Limb (tissue), 2 donors: ENCODE data around the gene PTPRT.
A peak's percentile ranks its signal among the peaks of the same experiment; 100 is the strongest.

Source experiments
- DNase-seq, 2 donors: peaks; one replicate each; pipeline ENCODE4 v3.0.0-alpha.2; 2016; ENCODE audit errors: extremely low spot score in 2 of 2

PTPRT gene

DNA sequence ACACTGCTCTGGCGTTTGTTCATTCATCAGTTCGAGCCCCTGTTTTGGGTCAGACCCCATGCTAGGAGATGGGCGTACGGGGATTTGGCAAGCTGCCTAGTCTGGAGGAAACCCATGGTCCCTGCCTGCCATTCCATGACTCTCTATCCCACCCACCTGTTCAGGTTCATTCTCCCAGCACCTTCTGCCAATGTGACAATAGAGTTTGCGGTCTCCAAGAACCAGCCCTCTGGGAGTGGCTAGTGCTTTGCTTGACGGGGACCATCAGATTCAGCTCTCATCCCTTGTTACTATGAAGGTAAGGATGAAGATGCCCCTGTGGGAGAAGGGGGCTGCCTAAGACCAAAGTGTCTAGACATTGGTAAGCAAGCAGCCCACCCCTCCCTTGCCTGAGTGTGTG lies 345.0 kb downstream of the PTPRT start:
- DNase-seq = no peak

DNA sequence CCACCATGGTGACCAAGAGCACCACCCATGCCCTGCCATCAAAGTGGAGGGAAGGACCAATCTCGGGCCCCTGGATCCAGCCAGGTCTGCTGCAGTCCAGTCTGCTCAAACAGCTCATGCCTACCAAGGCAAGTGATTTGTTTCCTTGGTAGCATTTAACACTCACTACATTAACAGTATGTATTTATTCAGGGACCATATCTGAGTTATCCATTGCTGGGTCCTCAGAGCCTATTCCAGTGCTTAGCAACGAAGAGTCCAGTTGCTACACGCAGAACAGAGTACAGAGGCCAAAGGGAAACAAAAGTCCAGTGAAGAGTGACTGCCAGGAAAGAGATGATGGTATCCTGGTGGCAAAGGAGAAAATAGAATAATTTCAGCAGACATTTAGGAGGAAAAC lies 352.2 kb downstream of the PTPRT start:
- DNase-seq = no peak

DNA sequence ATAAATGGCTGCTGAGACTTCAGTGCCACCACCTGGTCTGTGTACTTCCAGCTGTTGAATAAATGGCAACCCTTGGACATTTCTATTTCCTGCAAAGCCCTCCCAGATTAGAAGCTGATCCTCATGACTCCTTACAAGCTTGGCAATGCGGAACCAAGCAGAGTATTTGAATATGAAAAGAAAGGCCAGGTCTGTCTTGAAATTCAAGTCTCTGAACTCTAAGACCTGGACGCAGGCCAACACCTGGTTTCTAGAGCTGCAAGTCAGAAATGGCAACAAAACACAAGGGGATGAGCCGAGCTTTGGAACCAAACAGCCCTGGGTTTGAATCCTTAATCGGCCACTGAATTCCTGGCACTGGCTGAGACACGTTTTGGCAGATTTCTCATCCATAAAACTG lies 353.4 kb downstream of the PTPRT start:
- DNase-seq = no peak

DNA sequence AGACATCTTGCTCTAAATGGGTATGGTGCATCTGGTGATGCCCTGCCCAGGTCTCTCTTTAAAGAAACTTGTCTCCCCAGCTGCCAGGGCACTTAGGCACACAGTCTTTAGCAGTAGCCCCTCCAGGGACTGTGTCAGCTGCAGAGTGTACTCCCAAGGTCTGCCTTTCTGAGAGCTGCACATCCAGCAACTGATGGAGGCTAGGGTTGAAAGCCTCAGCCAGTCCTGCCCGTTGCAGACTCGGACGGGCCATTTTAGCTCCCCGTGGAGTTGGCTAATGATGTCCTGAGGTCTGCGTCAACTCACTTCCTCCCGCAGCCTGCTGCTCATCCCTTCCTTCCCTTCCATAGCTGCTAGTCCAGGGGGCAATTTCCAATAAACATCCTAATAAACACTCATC lies 381.8 kb downstream of the PTPRT start:
- no peak for DNase-seq

DNA sequence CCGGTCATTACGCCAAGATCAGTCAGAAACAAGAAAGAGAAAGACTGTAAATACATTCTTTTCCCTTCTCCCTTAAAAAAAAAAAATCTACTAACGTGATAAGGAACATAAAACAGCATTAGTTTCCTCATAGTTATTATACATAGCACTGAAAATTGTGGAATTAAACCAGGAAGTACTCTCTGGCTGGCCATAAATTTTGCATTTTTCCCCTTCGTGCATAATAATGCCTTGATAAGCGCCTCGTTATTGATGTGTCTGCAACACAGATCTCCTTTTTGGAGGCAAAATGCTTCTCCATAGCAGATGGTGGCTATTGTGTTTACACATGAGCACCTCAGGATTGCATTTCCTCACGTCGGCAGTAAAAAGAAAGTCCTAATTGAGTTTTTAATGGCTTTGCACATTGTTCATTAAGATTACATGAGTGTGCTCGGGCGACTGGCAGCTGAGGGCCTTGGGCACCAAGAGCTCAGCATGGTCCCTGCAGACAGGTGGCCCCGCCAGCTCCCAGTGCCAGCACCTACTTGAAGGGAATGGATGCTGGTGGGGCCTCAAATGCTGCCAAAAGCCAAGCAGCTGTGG lies 394.5 kb downstream of the PTPRT start:
- DNase-seq = peak in 1 of 2 donors; percentile 30

DNA sequence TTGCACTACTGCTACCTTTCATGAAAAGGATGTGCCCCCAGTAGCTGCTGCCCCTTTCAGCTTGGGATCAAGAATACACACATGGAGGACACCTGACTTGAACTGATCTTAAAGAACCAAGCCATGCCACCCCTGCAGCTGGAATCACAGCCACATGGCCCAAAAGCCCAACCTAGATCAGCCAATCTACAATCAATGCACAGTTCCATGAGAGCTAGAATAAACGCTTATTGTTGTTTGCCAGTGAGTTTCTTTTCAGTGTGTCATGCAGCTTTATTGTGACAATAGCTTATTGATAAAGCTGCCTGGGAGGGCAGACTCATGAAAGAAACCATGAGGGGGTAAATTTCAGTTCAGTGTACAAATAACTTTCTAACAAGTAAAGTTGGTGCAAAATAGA lies 397.7 kb downstream of the PTPRT start:
- DNase-seq = no peak

DNA sequence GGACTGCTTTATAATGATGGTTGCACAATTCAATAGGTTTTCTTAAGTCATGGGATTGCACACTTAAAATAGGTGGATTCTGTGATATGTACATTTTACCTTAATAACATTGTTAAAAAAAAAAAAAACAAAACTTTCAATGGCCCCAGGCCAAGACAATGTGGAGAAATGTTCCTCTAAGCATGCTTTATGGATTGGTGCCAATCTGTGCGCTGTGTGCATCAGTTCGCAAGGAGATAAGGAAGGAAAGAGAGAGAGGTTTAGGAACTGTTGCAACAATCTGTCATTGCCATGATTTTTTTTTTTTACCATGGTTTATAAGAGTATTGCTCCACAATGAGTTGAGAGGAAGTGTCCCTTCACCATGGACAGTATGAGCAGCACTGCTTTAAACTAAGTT lies 399.6 kb downstream of the PTPRT start:
- DNase-seq = no peak

DNA sequence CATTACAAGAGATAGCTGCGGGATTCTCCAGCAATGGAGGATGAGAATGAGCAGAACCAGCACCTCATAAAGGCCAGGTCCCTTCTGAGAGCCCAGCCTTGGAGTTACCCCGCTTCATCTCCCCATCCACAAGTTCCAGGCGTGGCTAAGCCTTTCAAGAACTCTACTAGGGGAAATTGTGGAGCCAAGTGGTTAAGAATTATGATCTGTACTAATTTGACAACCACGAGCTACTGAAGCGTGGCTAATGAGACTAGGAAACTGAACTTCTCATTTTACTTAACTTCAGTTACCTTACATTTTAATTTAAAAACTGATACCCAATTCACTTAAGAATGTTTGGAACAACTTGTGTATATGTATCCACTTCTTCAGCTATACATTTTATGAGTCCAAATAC lies 401.0 kb downstream of the PTPRT start:
- DNase-seq = no peak

DNA sequence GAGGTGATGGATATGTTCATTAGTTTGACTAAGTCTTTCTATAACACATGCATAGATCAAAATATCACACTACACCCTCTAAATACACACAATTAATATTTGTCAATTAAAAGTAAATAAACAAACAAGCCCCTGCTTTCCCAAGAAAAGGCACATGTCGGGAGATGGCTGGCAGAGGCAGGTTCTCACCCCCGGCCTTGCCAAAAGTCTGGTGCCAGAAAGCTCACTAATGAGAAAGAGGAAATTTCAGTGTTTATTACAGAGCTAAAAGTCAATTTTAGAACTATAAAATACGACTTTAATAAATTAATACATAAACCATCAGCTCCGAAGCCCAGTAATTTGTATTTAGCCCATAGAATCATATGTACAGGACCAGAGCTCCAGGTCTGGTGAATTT lies 404.7 kb downstream of the PTPRT start:
- no peak for DNase-seq

DNA sequence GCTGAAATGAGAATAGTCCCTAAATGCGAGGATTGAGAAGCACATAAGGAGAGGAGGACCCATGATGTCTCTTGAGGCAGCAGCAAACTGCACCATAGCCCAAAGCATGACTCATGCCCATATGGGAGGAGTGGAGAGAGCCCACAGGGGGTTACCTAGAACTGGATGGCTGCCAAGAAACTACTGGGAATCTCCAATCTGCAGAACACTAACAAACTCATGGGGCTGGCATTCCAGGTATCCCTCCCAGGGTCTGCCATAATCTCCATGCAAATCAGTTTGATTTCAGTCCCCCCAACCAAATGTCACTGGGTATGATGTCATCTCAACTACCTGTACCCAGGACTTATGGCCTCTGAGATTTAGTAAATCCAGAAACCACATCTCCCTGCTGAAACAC lies 410.5 kb downstream of the PTPRT start:
- DNase-seq = no peak

DNA sequence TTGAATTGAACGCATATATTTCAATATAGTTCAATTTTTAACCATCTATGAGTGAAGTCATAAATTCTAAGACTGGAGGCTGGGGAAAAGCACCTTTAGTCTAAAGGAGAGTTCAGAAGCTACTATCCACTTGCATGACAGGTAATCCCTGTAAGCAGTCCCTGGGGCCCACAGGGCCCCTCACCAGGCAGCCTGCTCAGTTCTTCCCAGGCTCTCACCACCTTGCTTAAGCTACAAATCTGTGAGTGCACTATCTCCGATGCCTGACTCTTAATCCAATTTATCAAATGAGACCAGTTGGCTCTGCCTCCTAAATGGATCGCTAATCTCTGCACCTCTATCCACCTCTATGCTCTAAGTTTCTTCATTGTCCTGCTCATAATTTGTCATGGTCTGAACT lies 413.8 kb downstream of the PTPRT start:
- DNase-seq = no peak

DNA sequence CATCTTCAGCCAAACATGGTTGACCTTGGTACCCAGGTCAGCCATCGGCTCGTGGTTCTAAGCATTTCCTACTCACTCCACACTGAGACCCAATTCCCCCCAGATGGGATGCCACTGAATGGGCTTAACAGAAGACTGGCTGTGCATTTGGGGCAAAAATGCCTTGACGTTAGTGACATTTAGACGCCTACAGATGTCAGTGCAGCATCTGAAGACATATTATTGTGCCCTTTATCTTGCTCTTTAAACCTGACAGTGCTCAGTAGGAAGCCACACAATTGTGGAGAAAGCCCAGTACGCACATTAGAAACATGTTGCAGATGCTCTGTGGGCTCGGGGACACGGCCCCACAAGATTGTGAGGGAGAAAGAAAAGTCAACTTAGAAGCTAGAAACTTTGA lies 414.7 kb downstream of the PTPRT start:
- no peak for DNase-seq

DNA sequence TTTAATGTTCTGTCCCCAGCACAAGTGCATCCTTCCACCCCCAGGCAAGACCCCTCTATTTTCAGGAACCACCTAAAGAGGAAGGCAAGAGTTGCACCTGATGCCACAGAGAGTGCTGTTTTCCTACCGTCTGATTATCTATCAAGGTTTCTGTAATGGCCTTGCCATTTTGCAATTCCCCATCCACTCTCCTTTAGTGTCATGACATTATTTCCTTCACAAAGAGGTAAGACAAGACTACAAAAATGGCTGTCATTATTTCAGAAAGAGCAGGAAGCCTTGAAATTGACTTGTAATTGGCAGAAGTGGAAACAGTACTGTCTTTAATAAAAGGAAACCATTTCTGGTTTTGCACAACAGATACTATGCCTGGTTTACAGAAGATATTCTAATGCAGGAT lies 426.7 kb downstream of the PTPRT start:
- no peak for DNase-seq

DNA sequence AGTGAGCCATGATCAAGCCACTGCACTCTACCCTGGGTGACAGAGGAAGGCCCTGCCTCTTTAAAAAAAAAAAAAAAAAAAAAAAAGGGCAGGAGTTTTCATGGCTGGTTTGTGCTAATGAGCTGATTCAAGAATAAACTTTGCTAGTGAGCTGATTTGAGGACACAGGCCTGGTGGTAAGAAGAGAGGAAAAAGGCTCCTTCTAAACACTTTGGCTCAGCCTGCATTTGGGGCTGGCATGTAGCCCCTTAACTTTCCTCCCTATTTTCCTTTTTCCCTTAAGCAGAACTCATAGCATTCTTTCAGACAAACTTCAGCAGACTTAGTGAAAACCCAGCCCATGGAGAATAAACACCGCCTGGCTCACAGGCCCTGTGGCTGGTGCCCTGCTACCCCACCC lies 432.7 kb downstream of the PTPRT start:
- no peak for DNase-seq

DNA sequence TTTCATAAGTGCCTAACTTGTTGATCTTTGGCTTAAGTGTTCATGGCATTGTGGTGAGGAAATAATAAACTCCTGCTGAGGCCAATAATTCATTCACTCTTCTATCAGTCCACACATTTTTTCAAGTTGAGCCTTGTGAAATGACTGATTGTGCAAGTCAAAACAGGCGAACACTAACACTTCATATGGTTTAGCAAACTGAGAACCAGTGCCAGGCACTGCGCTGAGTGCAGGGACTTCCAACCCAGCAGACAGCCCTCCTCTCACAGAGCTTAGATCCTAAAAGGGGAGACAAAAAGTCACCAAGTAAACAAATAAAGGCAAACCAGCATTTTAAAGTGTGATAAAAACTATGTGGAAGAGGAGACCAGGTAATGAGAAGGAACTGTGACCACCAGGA lies 435.0 kb downstream of the PTPRT start:
- no peak for DNase-seq

DNA sequence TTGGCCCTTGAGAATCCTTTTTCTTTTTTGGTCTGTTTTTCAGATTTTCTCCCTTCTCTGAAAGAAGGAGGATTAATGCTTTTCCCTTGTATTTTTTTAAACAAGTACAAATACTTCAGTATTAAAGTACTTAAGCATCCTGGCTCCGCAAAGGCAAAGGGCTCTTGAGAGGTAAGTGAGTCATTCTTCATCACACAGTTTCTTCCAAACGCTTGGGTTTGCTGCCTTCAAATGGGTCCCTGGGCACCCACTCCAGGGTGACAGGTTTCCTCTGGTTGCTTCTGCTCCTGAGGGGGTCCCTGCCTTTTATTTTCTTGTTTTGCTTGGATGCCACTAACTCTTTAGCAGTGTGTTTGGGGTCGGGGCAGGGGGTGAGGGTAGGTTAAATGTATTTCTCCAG lies 437.1 kb downstream of the PTPRT start:
- no peak for DNase-seq

DNA sequence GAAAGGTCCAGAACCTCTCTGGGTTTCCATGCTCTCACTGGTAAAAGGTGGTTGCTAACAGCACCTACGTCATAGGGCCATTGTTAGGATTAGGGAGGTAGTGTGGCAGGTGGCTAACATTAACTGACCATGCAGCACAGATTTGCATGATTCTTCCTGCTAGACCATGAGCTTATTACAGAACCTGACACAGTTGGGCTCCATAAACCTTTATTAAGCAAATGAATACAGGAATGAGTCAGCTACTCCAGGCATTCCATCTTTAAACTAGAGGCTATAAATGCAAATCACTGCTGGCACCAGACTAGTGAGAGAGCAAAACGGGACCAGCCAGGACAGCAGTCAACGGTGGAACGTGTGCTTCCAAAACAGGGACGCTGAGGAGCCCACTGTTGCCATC lies 440.1 kb downstream of the PTPRT start:
- no peak for DNase-seq

DNA sequence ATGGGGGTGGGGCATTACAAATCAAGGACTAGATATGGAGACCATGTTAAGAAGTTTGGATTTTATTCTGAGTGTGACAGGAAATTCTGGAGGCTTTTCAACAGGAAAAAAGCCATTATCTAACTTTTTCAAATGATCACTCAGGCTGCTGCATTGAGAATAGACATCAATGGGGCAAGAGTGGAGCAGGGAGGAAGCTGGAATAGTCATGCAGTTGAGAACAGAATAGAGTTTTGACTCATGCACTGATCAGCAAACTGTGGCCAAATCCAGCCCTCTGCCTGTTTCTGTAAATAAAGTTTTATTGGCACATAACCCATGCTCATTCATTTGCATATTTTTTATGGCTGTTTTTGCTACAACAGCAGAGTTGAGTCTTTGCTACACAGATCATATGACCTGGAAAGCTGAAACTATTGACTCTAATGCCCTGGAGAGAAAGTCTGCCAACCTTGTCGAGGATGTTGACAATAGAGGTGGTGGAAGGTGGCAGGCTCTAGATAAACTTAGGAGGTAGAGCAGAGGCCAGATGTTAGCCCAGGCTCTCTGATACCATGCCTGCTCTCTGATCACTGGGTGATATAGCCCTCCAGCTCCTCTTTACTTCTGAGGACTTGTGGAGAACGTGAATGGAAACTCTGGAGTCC lies 441.8 kb downstream of the PTPRT start:
- DNase-seq = no peak

DNA sequence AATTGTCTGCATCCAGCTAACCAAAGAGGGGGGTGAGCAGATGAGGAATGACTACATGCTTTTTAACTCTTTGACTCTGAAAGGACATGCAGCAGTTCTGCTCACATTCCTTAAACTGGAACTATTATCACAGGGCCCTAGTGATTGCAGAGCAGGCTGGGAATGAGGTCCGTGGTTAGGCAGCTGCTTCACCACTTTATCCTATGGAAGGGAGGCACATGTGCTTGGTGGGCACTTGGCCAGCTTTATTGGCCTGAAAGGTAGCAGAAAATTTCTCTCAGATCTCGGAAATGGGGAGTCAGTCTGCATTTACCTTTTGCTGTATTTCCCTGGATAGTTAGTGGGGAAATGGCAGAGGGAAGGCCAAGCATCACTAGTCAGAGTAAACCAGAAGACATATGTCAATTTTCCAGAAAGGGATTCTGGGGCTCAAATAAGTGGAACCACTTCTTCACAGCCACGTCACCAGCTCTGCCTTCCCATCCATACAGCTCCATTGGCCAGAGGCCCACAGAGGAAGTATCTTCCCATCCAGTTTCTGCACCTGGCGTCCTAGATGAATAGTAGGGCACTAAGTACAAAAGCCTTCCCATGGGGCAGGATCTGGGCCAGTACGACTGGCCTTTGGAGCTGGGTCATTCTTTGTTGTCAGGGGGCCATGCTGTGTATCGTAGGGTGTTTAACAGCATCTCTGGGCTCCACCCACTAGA lies 444.8 kb downstream of the PTPRT start:
- no peak for DNase-seq

DNA sequence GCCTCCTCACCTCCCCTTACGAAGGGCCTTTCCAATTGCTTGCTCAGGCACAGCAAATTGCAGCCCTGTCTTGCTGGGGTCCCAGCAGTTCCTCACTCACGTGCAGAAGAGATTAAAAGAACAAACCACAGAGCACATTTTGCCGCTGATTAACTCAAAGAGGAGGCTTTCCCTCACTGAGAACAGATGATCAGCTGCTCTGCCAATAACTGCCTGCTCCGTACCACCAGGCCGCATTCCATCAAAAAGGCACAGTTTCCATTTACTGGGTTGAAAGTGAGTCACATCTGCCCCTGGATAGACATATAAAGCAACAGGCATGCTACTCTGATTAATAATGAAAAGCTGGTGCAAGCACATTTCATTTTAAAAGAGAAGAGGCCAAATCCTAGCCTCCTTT lies 446.8 kb downstream of the PTPRT start:
- DNase-seq = no peak

DNA sequence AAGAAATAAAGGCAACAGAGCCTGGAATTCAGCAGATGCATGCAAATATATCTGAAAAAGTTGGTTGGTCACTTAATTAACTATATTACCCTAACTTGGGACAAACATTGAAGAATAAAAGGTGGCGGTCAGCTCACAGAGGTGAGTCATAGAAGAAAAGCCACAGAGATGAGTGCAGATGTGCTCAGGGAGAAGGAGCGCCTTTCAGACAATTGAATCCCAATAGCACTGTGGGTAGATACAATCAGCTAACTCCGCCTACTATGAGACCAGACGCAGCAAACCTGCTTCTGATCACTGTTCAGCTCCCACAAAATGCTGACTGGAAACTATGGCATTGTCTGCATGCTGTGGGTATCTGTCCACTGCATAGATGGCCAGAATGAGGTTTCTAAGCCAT lies 447.8 kb downstream of the PTPRT start:
- DNase-seq = no peak

DNA sequence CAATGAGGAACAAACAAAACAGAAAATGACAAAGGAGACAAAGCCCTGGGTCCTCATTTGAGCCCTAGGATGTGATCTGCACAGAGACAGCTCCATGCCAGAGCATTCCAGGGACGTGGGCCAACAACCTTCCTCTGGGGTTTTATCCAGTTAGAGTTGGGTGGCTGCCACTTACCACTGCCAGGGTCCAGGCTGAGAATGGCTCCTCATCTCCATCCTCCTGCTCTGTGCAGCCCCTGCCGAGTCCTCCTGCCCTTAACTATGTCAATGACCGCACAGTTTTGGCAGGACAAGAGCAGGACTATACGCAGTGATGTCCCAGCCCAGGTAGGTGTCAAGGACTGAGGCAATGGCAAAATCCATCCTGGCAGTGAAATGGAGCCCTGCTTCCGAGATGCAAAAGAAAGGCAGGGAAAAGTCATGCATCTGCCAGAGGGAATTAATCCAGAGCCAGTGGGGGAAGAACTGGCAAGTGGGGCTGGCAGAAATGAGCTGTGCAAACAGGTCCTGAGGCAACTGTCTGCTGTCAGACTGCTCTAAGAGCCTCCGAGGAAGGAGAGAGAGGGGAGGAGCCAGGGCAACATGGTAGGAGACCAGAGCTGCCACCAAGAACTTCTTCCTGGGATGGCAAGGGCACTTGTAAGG lies 449.4 kb downstream of the PTPRT start:
- DNase-seq = no peak

DNA sequence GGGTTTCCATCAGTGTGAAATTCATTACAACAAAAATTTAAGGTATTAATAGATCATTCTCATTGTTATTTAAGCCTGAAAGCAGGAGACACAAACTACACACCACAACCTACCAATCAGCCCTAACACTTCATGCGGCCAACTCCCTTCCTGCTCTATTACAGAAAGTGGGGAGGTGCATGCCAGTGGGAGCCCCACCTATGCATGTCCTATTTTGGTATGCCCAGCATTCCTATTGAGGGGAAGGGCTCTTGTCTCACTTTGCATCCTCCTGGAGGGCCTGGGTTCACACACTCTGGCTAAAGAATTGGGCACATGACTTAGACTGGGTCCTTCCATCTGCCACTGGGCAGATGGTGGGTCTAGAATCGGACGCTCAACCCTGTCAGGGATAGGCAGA lies 450.0 kb downstream of the PTPRT start:
- no peak for DNase-seq
